NK-92 treated with Interleukin-12 subunit alpha and Interleukin-12 subunit beta, amount 100 ng/mL, for 24 hours (cell line): ENCODE data around the gene PPP1R18.

Source experiments
- DNase-seq: peaks from one replicate; lab custom pipeline; 2025; lab: John Stamatoyannopoulos, UW

PPP1R18 gene

DNA sequence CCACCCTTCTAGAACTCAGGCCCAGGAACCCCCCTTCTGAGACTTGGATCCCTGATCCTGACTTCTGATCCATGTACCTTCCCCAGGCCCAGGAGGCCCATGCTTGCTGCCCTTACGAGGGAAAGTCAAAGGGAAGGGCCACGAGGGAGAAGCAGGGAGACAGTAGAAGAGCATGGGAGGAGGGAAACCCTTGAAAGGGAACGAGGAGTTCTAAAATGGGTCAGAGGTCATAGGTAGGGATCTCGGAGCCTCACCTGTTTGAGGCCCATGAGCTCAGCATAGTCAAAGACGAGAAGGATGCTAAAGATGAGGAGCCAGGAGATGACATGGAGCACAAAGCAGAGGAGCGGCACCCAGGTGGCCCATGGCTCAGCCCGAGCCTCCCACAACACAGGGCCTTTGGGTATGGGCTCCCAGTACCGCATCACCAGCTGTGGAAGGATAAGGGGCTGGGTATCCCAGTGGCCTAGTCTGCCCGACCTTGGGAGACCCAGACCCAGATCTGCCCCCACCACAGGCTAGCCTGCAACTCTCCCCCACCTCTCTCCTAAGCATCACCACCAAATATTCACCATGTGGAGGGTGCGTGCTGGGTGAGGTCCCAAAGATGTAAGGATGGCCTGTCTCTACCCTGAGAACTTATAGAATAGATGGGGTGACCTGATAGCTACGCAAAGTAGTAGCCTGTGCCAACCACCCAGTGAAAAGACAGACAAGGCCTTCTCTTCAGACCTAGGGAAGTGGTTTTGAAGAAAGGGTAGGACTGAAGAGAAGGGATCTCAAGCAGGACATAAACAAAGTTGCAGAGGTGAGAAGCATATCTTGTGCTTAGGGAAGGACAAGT, 2.8 kb upstream of the PPP1R18 start:
- no peak for DNase-seq

GRCh38 chr6:30688569-30688968, 2.1 kb upstream of the PPP1R18 start:
- DNase-seq: no peak

- DNase-seq: no peak
Observed at GRCh38 chr6:30687659-30688431, 1.4 kb upstream of the PPP1R18 start.

- DNase-seq: peak; percentile 38
Observed at GRCh38 chr6:30686908-30687658, 638 bp upstream of the PPP1R18 start.

GRCh38 chr6:30685157-30686008, 1.1 kb downstream of the PPP1R18 start:
- no peak for DNase-seq

DNA sequence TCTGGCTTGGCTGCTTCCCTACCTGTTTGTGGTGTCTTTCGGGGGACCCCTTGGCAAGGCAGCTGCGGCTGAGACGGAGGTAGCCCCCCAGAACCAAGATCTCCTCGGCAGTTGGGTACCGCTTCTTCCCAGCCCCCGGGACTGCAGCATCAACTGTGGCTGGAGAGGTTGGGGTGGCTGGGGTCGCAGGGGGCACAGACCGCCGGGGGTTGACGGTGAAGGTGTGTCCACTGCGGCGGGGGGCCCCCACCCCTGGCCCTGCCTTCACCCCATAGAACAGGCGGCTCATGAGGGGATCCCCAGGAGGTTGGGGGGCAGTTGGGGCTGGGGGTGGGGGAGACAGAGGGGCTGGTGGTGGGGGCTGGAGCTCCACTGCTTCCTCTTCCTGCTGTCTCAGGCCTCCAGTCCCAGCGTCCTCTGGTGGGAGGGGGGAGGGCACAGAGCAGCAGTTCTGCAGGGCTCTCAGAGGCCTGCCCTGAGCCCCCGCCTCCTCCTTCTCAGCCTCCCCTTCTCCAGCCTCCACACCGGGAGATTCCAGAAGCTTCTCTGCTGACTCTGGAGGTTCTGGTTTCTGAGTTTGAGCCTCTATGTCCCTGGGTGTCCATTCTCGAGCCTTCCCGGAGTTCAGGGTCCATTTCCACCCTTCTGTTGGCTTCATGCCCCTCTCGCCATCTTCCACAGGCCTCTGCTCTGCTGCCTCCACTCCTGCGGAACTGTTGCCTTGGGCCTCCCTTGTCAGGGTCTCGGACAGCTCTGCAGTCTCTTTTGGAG, 1.9 kb downstream of the PPP1R18 start:
- DNase-seq: peak; percentile 55

GRCh38 chr6:30683980-30684338, 2.5 kb downstream of the PPP1R18 start:
- DNase-seq: no peak

DNA sequence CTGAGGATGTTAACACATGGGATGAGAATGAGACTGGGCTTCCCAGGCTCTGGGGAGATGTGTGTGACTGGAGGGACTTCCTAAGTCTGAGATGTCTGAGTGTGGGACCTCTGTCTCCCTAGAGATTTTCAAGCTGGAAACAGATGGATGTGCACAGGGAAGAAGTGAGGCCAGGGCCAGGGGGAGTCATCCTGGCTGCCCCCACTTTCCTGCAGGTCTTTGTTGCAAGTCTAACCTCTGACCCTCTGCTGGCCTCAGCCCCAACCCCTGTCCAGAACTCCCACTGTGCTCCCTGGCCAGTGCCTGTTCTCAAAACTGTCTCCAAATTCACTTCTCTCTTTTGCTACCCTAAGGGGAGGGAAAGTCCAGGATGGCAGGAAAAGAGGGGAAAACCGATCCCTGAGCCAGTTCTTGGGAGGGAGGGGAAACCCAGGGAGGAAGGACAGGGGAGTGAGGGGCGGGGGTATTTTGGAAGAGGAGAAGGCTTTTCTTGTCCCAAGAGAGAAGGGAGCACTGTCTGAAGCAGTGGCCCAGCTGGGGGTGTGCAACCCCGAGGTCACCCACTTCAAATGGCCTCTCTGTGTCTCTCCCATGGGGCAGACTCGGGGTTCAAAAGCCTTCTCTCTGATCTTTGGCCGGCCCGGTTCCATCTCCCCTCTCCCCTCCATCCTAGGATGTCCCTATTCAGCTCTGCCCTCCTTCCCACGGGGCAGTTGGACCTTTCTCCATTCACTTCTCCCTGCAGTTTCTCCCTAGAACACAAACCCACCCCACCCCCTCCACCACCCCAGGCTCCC, 3.1 kb downstream of the PPP1R18 start:
- DNase-seq: no peak

GRCh38 chr6:30682143-30683117, 4.0 kb downstream of the PPP1R18 start:
- DNase-seq: peak; percentile 95

GRCh38 chr6:30681766-30682142, 4.7 kb downstream of the PPP1R18 start:
- no peak for DNase-seq

- DNase-seq: no peak
Observed at GRCh38 chr6:30679765-30680535, 6.5 kb downstream of the PPP1R18 start.

DNA sequence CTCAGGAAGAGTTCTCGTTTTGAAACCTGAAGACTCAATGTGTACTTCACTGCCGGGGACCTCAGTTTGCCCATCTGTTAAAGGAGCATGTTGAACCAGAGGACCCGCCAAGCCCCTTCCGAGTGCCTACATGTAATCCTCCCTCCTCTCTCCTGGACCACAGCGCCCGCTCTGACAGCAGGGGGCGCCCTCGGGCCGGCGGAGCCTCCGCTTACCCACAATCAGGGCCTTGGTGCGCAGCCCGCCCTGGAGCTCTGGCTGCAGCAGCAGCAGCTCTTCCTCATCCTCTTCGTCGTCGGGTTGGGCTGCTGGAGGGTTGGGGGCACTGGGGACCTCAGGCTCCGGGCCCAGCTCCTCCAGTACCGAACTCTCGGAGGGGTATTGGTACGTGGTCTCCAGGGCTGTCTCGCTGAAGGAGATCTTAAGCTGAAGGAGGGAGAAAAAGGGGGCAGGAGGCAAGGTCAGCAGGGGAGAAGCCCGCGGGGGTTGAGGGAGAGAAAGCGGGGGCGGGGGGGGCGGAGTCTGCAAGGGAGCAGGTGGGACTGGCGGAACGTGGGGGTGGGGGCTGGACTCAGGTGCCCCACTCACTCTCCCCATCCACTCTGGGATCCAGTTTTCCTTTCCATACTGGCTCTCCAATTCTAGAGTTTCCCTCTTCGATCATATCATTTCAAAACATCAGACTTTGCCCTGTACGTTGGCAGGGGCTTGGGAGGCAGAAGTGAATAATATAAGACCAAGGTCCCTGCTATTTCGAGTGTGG, 7.3 kb downstream of the PPP1R18 start:
- peak; percentile 80 for DNase-seq

- DNase-seq: no peak
Observed at GRCh38 chr6:30676660-30677285, 9.7 kb downstream of the PPP1R18 start.

DNA sequence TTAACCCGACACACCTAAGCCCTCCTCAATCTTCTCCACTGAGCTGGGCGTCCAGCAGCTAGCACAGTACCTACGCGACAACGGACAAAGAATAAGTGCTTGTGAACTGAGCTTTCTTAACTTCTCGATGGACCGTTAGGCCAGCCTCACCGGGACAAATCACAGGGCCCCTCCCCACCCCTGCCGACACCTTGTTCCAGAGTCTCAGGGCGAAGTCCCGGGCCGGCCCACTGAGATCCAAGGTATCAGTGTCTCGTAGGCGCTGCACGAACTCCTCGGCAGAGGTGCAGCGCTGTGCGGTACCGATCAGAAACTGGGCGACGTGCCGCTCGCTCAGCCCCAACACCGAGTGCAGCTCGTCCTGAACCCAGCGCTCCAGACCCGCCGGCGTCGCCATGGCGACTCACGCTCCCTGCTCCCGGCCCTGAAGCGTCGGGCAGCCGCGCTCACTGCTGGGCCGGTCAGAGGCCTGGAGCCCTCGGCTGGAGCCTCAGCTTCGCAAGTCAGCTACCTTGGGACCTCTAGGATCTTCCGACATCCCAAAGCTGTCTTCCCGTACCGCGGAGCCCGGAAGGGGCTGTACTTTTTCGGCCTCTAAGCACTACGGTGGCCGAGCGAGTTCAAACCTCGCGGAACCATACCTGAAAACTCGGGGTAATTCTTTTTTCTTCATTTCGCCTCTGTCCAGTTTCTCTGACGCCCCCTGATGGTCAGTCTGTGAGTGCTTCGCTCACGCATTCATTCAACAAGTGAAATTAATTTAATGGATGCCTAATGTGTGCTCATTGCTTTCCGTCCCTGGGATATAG, 13.8 kb downstream of the PPP1R18 start, which contains the start of gene DHX16:
Gene DHX16, minus strand, starts transcription at position 562 of the 809 bp plus-strand sequence. Its CDS starts 165 bp downstream, at position 397.
- DNase-seq: peak; percentile 87

DNA sequence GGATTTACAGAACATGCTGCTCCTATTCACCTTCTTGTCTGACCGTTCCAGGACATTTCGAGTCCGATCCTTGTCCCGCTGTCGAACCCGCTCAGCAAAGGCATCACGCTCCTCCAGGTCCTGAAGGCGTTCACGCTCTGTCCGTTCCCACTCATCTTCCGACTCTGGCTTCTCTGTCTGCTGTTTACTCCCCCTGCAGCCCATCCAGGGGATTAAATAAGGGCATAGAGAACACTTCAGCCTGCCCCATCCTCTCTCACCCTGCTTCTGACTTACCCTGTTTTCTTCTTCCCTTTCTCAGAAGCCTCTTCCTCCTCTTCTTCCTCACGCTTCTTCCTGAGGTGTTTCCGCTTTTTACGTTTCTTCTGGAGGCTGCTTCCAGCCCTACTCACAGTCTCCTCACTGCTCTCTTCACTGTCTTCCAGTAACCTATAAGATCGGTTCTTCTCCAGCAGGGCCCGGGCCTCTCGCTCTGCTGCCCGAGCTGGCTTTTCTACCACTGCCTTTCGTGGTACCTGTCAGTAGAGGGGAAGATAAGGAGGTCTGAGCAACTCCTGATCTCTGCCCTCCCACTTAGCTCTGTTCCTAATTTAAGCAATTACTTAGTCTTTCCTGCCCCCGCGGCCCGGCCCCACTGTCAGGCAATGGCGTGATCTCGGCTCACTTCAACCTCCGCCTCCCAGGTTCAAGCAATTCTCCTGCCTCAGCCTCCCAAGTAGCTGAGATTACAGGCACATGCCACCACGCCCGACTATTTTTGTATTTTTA, 15.5 kb downstream of the PPP1R18 start:
- no peak for DNase-seq
